Measurements from ENCODE around the gene ATP6V1B1. TPM values are rescaled to one million over a fixed set of nuclear protein-coding genes. Genes with fewer than 3 reads are reported as not detected.

Gene ATP6V1B1
- total and polyA plus RNA-seq, 9 of the 15 experiments (the other 6 are each of a cell fraction or from before 2014, with no cell fraction given) = not detected

DNA sequence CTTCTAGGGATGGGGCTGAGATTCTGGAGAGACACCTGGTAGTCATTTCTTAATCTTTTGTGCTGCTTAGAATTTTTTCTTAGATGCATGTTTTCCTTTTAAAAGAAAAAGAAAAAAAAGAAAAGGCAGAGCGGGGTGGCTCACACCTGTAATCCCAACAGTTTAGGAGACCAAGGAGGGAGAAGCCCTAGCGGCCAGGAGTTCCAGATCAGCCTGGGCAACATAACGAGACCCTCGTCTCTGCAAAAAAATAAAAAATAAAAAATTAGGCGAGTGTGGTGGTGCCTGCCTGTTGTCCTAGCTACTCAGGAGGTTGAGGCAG is 46.0 kb upstream of the ATP6V1B1 start (continued):
- no peak for TF ChIP-seq SAFB (IDR thresholded peaks at IDR 0.05; ENCODE audit: borderline replicate concordance, low read depth, low read length)

DNA sequence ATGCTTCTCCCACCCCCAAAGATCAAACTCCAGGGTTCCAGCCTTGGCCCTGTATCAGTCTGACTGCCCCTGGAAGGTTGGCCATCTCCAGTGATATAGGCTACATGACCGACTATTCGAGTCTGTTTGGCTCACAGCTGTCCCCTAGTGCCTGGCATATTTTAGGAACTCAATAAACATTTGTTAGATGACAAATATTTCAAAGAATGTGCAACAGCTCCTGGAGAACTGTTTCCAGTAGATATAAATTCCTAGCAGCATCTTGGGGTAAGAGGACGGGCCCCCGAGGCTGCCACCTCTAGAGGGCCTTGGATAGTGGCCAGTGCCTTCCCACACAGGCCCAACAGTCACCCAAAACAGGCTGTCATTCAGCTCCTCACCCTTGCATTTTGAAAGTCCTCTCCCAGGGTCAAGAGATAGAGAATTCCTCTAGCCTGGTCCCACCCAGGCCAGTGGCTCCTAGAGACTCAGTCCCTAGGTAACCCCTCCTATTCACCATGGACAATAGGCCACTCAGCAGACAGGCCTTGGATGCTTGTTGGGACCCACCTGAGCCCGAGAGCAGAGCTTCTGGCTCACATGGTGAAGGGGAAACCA is 45.1 kb upstream of the ATP6V1B1 start:
- Histone ChIP-seq H3K4me3 (no peak overlapping the region), H3K4me1 (replicated peaks in 1 of 2; ENCODE audit: control insufficient read depth in 2 of 2, insufficient read depth in 2 of 2, low read length in 2 of 2) (peaks cover 0 to 8% of the 10 kb centered on the region in 2 experiments; a peak in 1 of 5 replicates), H3K9me3 (replicated peaks; ENCODE audit: control insufficient read depth, insufficient read depth, low read depth, low read length) (no peaks in the 10 kb centered on the region), H3K27ac (ENCODE audit: extremely low read depth, low read depth, low read length) (no peak overlapping the region), H3K9ac (ENCODE audit: insufficient read depth in 1 of 2, low read depth in 2 of 2, low read length in 2 of 2) (no peak overlapping the region), H2AFZ (ENCODE audit: low read depth, low read length) (no peak overlapping the region), H3K4me2 (ENCODE audit: insufficient read depth, low read length) (no peak overlapping the region), H3K27me3 (ENCODE audit: control insufficient read depth in 2 of 2, insufficient read depth in 2 of 2, low read length in 2 of 2) (peaks cover 30 to 73% of the 10 kb centered on the region in 2 experiments), H3K9me1 (ENCODE audit: control insufficient read depth, insufficient read depth, low read length) (no peaks in the 10 kb centered on the region), H3K36me3 (ENCODE audit: control insufficient read depth, insufficient read depth, low read length) (no peaks in the 10 kb centered on the region), H3K79me2 (ENCODE audit: control insufficient read depth, insufficient read depth, low read length) (no peaks in the 10 kb centered on the region), H4K20me1 (replicated peaks; ENCODE audit: control insufficient read depth, insufficient read depth, low read length) (no peaks in the 10 kb centered on the region; the same call in 1 of the 2 replicates)
- ChIA-PET CTCF (ENCODE audit: low intra/inter-chr PET ratio) (no interaction called here), POLR2A (no interaction called here)
- ATAC-seq (no peak), FAIRE-seq (no peak), DNase-seq (ENCODE audit: extremely low read depth in 1 of 4, low spot score in 3 of 4) (no peak)
- 4% methylated on average over 5 of the region's 5 CpGs for WGBS (ENCODE audit: insufficient coverage, low coverage, missing lambda C conversion rate)
- in situ Hi-C loops (cut with MboI) = no loop called here
- no TSS peak for BruUV-seq (replicated peaks)
- intact Hi-C loops (cut with micrococcal nuclease) = no loop called here
- no peak for TF ChIP-seq SMAD1 (IDR thresholded peaks at IDR 0.05; ENCODE audit: low read depth, low read length, partially characterized antibody)
- TF ChIP-seq, protein P1, sequence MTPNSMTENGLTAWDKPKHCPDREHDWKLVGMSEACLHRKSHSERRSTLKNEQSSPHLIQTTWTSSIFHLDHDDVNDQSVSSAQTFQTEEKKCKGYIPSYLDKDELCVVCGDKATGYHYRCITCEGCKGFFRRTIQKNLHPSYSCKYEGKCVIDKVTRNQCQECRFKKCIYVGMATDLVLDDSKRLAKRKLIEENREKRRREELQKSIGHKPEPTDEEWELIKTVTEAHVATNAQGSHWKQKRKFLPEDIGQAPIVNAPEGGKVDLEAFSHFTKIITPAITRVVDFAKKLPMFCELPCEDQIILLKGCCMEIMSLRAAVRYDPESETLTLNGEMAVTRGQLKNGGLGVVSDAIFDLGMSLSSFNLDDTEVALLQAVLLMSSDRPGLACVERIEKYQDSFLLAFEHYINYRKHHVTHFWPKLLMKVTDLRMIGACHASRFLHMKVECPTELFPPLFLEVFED (CRISPR knock-in tag; conservative IDR thresholded peaks at IDR 0.05) = no peak
- TF ChIP-seq ZNF445 (CRISPR knock-in tag; IDR thresholded peaks at IDR 0.05; ENCODE audit: low read depth) = no peak
- no peak for TF ChIP-seq PURB (CRISPR knock-in tag; IDR thresholded peaks at IDR 0.05; ENCODE audit: low read depth)
- no peak for TF ChIP-seq ZFP30 (CRISPR knock-in tag; IDR thresholded peaks at IDR 0.05; ENCODE audit: borderline replicate concordance)
- no peak for TF ChIP-seq KAT7 (CRISPR knock-in tag; IDR thresholded peaks at IDR 0.05; ENCODE audit: borderline replicate concordance)
- no peak for TF ChIP-seq ZNF695 (CRISPR knock-in tag; IDR thresholded peaks at IDR 0.05)
- no peak for TF ChIP-seq JUND (IDR thresholded peaks at IDR 0.05; ENCODE audit: borderline replicate concordance, low read depth, low read length)
- TF ChIP-seq JUND (tag; IDR thresholded peaks at IDR 0.05; ENCODE audit: borderline replicate concordance, low read depth, low read length) = no peak
- TF ChIP-seq ZNF668 (CRISPR knock-in tag; IDR thresholded peaks at IDR 0.05) = no peak
- no peak for TF ChIP-seq HIVEP1 (CRISPR knock-in tag; IDR thresholded peaks at IDR 0.05)
- TF ChIP-seq HCFC1 (IDR thresholded peaks at IDR 0.05; ENCODE audit: low read depth, low read length) = no peak
- TF ChIP-seq, protein P2, sequence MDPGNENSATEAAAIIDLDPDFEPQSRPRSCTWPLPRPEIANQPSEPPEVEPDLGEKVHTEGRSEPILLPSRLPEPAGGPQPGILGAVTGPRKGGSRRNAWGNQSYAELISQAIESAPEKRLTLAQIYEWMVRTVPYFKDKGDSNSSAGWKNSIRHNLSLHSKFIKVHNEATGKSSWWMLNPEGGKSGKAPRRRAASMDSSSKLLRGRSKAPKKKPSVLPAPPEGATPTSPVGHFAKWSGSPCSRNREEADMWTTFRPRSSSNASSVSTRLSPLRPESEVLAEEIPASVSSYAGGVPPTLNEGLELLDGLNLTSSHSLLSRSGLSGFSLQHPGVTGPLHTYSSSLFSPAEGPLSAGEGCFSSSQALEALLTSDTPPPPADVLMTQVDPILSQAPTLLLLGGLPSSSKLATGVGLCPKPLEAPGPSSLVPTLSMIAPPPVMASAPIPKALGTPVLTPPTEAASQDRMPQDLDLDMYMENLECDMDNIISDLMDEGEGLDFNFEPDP (CRISPR knock-in tag; IDR thresholded peaks at IDR 0.05) = no peak
- TF ChIP-seq ZNF589 (CRISPR knock-in tag; IDR thresholded peaks at IDR 0.05; ENCODE audit: low read depth) = no peak
- TF ChIP-seq RFX7 (CRISPR knock-in tag; IDR thresholded peaks at IDR 0.05) = no peak
- TF ChIP-seq ILF3 (IDR thresholded peaks at IDR 0.05; ENCODE audit: borderline replicate concordance) = no peak
- TF ChIP-seq GATA2 (CRISPR knock-in tag; IDR thresholded peaks at IDR 0.05) = no peak
